H1 (cell line): ENCODE results near the gene SORBS1.

ENCODE experiments used
- ATF3 ChIP-seq: IDR thresholded peaks from 2 replicates; pipeline ENCODE4 v1.6.1; 2011; ENCODE audit warnings: low read depth, mild to moderate bottlenecking, low read length; ENCODE audit not compliant: insufficient read depth
- CTCF ChIP-seq, 3 experiments: IDR thresholded peaks; 1 replicate in 2 of 3; 2 replicates in 1 of 3; pipeline versions ENCODE4 v1.5.1 to v1.6.1; 2011; ENCODE audit warnings: low read length in 3 of 3, mild to moderate bottlenecking in 3 of 3, inconsistent platforms in 2 of 3, low read depth in 1 of 3, moderate library complexity in 1 of 3; ENCODE audit not compliant: insufficient read depth in 1 of 3; ENCODE audit errors: control extremely low read depth in 1 of 3
- EZH2 ChIP-seq: fragments of 200-600 bp; sonication (generic); IDR thresholded peaks from 2 replicates; pipeline ENCODE4 v1.7.1; 2012; ENCODE audit warnings: low read depth, mild to moderate bottlenecking, moderate library complexity, low read length, inconsistent platforms; ENCODE audit not compliant: severe bottlenecking
- JUN ChIP-seq: IDR thresholded peaks from 2 replicates; pipeline ENCODE4 v1.6.1; 2011; ENCODE audit warnings: low read depth, mild to moderate bottlenecking, improper control_type of control experiment, low read length
- POLR2A ChIP-seq, 2 experiments: IDR thresholded peaks; 1 replicate in 1 of 2; 2 replicates in 1 of 2; pipeline ENCODE4 v1.6.1; 2011; ENCODE audit warnings: low read depth in 2 of 2, low read length in 2 of 2, mild to moderate bottlenecking in 2 of 2; ENCODE audit errors: control extremely low read depth in 1 of 2
- POLR2AphosphoS5 ChIP-seq: IDR thresholded peaks from 2 replicates; pipeline ENCODE4 v1.6.1; 2011; ENCODE audit warnings: low read depth, low read length
- RAD21 ChIP-seq, 2 experiments: IDR thresholded peaks in 1 of 2; conservative IDR thresholded peaks in 1 of 2; 2 replicates each; pipeline ENCODE4 v1.6.1; 2011; ENCODE audit warnings: low read depth in 2 of 2, low read length in 2 of 2, improper control_type of control experiment in 1 of 2, inconsistent platforms in 1 of 2, mild to moderate bottlenecking in 1 of 2, moderate library complexity in 1 of 2
- SRF ChIP-seq: IDR thresholded peaks from 2 replicates; pipeline ENCODE4 v1.6.1; 2011; ENCODE audit warnings: mild to moderate bottlenecking, low read depth, low read length, moderate library complexity
- TCF12 ChIP-seq: IDR thresholded peaks from 2 replicates; pipeline ENCODE4 v1.6.1; 2011; ENCODE audit warnings: low read depth, mild to moderate bottlenecking, low read length

GRCh38 chr10:95401704-95402469 is 159.3 kb downstream of the SORBS1 start:
- TF ChIP-seq EZH2 (no peak), JUN (no peak), TCF12 (no peak), POLR2AphosphoS5 (no peak), CTCF (IDR thresholded peaks at IDR 0.05; ENCODE audit: control extremely low read depth in 1 of 3, insufficient read depth in 1 of 3, low read depth in 1 of 3, low read length in 3 of 3) (no peak), RAD21 (IDR thresholded peaks at IDR 0.05 in 1 of 2, conservative IDR thresholded peaks at IDR 0.05 in 1 of 2; ENCODE audit: low read depth in 2 of 2, low read length in 2 of 2) (no peak), ATF3 (no peak), POLR2A (IDR thresholded peaks at IDR 0.05; ENCODE audit: control extremely low read depth in 1 of 2, low read depth in 2 of 2, low read length in 2 of 2) (no peak), SRF (no peak)
